ENCODE data around the gene ZNF638.

DNA sequence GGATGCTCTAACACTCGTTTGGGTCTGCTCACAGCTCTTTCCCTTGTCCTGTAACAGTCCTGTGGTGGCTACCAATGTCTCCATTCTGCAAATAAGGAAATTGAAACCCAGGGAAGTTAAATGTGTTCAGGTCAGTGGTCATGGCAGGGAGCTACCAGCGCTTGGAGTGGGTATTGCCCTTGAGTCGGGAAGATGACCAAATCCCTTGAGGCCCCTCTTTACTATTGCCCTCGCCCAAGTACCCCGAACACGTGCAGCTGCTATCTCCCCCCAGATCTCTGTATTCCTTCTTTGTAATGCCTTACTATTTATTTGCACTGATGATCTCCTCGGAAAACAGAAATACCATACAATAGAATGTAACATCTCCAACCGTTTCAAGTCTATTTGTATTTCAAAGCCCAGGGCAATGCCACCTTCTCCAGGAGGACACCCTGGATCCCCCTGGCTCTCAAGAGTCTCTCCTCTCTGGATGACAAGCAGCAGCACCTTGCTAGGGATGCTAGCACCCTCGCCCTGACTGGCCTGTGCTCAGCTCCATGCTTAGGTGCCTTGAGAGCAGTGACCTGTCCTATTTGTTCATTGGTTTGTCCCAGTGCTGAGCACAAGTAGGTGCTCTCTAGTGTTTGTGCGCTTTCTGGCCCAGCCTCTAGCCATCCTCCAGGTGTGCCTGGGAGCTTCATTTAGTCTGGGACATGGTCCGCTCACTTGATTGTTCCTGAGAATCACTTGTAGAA, 136.9 kb downstream of the ZNF638 start:
- TF ChIP-seq CTCF (tag by site-specific recombination; IDR thresholded peaks at IDR 0.05) (no peak), ZNF701 (tag by site-specific recombination; IDR thresholded peaks at IDR 0.05) (no peak), ZNF677 (tag by site-specific recombination; IDR thresholded peaks at IDR 0.05) (no peak), ZNF791 (tag by site-specific recombination; IDR thresholded peaks at IDR 0.05) (no peak), HOXA7 (CRISPR knock-in tag; IDR thresholded peaks at IDR 0.05; ENCODE audit: borderline replicate concordance) (no peak), ZNF768 (tag by site-specific recombination; IDR thresholded peaks at IDR 0.05) (no peak)
- TF ChIP-seq, protein P1, sequence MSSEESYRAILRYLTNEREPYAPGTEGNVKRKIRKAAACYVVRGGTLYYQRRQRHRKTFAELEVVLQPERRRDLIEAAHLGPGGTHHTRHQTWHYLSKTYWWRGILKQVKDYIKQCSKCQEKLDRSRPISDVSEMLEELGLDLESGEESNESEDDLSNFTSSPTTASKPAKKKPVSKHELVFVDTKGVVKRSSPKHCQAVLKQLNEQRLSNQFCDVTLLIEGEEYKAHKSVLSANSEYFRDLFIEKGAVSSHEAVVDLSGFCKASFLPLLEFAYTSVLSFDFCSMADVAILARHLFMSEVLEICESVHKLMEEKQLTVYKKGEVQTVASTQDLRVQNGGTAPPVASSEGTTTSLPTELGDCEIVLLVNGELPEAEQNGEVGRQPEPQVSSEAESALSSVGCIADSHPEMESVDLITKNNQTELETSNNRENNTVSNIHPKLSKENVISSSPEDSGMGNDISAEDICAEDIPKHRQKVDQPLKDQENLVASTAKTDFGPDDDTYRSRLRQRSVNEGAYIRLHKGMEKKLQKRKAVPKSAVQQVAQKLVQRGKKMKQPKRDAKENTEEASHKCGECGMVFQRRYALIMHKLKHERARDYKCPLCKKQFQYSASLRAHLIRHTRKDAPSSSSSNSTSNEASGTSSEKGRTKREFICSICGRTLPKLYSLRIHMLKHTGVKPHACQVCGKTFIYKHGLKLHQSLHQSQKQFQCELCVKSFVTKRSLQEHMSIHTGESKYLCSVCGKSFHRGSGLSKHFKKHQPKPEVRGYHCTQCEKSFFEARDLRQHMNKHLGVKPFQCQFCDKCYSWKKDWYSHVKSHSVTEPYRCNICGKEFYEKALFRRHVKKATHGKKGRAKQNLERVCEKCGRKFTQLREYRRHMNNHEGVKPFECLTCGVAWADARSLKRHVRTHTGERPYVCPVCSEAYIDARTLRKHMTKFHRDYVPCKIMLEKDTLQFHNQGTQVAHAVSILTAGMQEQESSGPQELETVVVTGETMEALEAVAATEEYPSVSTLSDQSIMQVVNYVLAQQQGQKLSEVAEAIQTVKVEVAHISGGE (tag by site-specific recombination; conservative IDR thresholded peaks at IDR 0.05; ENCODE audit: low read depth) = no peak
